Stimulated activated CD8-positive, alpha-beta memory T cell treated with anti-CD3 and anti-CD28 coated beads, Interleukin-15, amount 100 ng/mL, for 1 hour (primary cell): ENCODE data around the gene ADO.

Experiments used
- DNase-seq: peaks from one replicate; pipeline ENCODE4 v3.0.0-alpha.2; 2020; ENCODE audit warnings: low read depth

ADO gene

DNA sequence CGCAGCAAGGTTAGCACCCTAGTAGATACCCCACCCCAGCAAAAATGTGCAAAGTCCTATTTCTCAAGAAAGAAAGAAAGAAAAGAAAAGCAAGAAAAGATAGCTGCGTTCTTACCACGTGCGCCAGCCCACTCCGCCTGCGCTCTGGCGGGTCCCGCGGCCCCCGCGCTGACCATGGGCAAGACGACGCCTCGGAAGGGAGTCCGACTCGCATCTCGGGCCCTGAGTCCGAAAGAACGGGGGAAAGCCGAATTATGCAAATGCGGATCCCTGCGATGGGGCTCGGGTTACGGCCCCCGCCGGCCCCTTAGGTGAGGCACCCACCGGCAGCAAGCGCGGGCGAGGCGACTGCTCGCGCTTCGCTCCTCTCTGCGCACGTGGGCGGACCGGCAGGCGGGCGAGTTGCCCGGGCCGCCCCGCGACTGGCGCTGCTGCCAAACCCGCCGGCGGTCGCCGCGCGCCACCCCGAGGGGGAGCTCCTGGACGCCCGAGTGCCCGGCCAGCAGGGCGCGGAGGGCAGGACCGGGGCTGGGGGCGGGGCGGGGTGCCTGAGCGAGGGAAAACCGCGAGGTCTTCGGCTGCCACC is 14.0 kb downstream of the ADO start:
- no peak for DNase-seq

DNA sequence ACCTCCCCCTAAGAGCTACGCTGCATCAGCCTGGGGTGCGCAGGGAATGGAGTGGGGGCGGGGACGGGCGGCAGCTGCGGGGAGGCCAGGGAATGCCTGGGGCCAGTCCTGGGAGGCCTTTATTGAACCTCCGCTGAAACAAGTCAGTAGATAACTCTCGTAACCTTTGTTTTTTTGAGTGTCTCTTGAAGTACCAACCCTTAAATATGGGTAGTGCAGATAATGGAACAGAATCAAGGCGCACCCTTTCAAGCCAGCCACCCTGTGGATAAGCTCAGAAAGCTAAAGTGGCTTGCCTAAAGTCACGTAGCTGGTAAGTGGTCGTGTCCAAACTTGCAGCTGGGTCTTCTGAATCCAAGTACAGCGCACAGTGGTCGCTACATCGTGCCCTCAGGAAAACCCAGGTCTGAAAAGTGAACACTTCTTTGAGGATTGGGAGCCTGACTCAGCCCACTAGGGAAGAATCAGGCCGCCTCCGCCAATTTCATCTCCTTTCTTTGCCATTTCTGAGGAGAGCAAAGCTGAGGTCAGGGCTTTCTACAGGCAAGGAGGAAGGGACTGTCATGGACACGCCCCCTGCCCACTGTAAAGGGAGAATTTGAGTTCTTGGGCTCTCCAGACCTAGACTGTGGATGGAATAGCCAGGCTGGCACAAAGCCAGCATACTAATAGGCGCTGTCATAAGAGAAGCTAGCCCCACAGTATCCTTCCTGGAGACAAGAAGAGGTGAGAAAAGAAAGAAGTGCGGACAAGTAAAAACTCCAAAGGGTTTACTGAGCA is 14.8 kb downstream of the ADO start:
- no peak for DNase-seq

DNA sequence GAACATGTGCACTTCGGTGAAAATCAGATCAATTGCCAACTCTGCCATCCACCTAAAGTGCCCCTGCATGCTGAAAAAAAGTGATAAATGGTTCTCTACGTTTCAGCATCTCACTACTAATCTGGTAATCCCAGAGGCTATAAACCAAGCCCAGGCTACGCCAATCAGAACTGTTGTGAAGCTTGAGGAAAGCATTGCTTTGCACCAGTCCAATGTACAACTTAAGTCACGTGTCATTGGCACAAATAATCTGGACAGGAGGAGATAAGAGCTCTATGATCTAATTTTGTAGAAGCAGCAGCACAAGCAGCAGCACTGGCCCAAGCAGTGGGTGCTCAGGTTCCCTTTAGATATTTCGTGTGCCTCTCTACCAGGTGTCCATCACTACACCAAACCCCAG is 16.1 kb downstream of the ADO start:
- no peak for DNase-seq

- no peak for DNase-seq
Observed at GRCh38 chr10:62826273-62826672, 21.8 kb downstream of the ADO start.

- no peak for DNase-seq
Observed at GRCh38 chr10:62829622-62830021, 25.1 kb downstream of the ADO start.

- DNase-seq: no peak
Observed at GRCh38 chr10:62830679-62831078, 26.2 kb downstream of the ADO start.

DNA sequence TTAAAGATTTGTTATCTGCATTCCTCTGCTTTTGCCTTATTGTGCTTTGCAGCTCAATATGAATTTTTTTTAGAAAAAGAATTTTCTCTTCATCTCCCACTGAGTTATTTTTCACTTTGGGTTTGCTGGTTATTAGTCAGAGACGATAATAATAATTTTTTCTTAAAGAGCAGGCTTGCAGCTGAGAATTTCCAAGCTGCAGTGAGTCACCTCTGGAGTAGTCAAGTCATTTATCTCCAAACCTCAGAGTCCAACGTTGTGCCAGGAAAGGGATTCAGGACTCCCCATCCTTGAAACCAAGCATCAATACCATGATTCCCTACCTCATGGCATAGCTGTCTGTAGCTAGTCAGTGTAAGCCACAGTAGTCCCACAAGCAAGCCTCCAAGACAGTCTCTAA is 26.8 kb downstream of the ADO start:
- DNase-seq: no peak

- no peak for DNase-seq
Observed at GRCh38 chr10:62839590-62839989, 35.1 kb downstream of the ADO start.

DNA sequence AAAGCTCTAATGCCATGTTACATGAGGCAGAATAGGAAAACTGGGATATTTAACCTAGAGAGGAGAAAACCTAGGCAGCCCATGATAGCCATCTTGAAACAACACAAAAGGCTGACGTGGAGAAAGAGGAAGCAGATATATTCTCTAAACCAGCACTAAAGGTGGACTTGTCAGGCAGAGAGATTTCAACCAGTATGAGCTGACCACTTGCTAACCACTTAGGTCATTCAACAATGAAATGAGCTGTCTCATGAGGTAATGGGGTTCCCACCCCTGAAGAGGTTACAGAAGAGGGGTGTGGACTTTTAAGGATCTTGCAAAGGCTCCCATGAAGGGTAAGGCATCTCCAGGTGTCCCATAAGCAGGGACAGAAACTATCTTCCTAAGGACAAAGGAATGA is 38.5 kb downstream of the ADO start:
- no peak for DNase-seq

DNA sequence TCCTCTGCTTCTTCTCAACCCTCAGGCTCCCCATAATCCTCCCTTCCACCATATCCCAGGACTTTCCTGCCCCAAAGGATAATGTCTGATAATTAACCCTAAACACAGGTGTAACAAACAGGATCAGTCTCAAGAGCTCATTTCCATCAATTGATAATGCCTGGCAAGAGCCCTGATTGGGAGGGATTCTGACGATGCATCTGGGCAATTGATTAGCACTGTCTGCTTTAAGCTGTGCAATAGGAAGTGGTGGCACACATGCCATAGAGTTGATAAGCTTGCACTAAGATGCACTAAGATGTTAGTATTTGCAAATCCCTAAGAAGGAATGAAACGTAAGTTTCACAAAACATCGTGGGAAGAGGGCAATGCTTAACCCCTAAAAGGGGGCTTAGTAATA is 39.1 kb downstream of the ADO start:
- no peak for DNase-seq

DNA sequence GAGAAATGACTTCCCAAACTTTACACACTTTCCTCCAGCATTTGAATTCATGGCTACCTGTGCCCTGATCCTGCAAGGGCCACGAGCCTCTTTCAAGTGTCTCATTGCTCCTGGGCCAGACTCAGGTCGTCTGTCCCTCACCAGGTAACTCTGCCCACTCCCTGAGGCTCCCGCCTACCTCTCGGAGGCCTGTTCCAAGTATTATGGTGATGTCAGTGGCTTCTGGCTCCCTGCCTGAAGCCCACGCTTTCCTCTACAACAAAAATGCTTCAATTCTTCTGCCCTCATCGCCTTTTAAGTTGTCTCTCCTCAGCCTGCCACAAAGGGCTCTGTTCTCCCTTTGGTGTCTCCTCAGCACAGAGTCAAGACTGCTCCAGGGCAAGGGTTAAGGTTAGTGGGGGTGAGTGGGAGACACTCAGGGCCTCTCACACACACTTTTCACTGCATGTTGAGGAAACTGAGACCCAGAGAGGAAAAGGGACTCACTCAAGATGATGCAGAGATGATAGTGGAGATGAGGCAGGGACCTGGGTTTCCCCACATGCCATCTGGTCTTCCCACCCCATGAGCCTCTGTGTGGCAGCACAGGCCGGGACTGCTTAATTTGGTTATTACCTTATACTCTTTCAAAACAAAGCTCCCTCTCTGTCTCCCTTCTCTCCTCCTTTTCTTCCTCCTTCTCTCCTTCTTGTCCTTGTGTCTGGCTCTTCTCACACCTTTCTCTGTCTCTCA is 39.9 kb downstream of the ADO start:
- no peak for DNase-seq

GRCh38 chr10:62847433-62847832 is 42.9 kb downstream of the ADO start:
- DNase-seq: no peak

DNA sequence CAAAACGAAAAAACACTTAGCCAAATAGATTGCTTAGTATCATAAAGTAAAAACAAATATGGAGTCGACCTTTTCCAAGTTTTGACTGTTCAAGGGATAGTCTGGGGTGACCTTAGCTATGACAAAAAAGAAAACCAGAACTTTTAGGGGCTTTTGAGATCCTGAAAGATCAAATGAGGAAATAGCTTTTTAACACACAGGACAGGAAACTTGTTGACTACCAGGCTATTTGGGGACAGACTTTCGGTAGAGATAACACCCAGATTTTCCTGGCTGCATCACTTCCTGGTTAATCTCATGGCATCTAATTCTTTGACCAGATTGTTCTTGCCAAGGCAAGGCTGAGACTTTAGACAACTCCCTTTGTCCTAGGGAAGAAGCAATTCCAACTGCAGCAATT is 46.1 kb downstream of the ADO start:
- DNase-seq: no peak

- DNase-seq: no peak
Observed at GRCh38 chr10:62851442-62851841, 46.9 kb downstream of the ADO start.

- no peak for DNase-seq
Observed at GRCh38 chr10:62852961-62853702, 48.6 kb downstream of the ADO start.

DNA sequence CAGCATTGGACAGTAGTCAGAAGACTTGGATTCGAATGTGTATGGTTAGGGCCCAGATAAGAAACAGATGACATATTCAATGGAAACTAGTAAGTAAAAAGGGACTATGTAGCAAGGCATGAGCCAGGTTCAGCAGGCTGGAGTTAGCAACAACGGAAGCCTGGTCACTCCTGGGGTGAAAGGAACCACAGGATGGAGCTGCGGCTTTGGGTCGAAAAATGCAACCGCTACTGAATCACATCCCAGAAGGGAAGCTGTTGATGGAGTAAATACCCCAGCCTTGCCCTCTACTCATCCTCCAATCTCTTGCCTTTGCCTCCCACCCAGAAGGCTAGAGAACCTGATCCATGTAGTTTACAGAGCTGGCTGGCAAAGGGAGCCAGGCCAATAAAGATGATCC is 49.2 kb downstream of the ADO start:
- no peak for DNase-seq

GRCh38 chr10:62856021-62856420 is 51.5 kb downstream of the ADO start:
- DNase-seq: no peak
